ENCODE results near the gene GRAMD4. TPM values are rescaled to one million over a fixed set of nuclear protein-coding genes. Genes with fewer than 3 reads are reported as not detected.

Gene GRAMD4
- total RNA-seq, 1 donor = 11.7 TPM

- no peak overlapping the region for H3K4me3 ChIP-seq (ENCODE audit: low read depth, low read length)
- DNase-seq (ENCODE audit: low read depth) = no peak
- TF ChIP-seq, protein P1, sequence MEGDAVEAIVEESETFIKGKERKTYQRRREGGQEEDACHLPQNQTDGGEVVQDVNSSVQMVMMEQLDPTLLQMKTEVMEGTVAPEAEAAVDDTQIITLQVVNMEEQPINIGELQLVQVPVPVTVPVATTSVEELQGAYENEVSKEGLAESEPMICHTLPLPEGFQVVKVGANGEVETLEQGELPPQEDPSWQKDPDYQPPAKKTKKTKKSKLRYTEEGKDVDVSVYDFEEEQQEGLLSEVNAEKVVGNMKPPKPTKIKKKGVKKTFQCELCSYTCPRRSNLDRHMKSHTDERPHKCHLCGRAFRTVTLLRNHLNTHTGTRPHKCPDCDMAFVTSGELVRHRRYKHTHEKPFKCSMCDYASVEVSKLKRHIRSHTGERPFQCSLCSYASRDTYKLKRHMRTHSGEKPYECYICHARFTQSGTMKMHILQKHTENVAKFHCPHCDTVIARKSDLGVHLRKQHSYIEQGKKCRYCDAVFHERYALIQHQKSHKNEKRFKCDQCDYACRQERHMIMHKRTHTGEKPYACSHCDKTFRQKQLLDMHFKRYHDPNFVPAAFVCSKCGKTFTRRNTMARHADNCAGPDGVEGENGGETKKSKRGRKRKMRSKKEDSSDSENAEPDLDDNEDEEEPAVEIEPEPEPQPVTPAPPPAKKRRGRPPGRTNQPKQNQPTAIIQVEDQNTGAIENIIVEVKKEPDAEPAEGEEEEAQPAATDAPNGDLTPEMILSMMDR (IDR thresholded peaks at IDR 0.05; ENCODE audit: insufficient read depth, low read length) = no peak
Observed at GRCh38 chr22:46663436-46664100, 43.4 kb downstream of the GRAMD4 start.

GRCh38 chr22:46664301-46664855 is 44.2 kb downstream of the GRAMD4 start:
- no peak for DNase-seq (ENCODE audit: low read depth)
- H3K4me3 ChIP-seq (ENCODE audit: low read depth, low read length) = no peak overlapping the region
- TF ChIP-seq, protein P1 (IDR thresholded peaks at IDR 0.05; ENCODE audit: insufficient read depth, low read length) = no peak

DNA sequence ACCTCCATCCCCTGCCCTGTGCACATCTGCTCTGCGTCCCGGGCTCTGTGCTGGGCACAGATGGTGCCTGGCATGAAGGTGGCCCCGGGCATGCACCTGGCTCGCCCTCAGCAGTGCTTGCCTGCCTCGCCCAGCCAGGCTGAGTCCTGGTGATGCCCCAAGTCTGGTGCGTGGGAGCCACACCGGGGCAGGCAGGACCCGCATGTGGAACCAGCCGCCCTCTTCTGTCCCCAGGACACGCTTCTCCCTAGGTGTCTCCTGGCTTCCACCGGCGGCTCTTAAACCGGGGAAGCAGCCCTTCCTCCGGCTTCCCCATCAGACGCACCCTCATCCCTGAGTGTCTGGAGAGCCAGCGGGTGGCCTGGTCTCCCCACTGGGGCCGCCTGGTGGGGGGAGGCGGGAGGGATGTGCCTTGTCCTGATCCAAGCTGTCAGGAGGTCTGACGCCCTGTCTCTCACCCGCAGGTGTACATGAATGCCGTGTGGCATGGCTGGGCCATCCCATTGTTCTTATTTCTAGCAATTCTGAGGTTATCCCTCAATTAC is 45.0 kb downstream of the GRAMD4 start:
- no peak overlapping the region for H3K4me3 ChIP-seq (ENCODE audit: low read depth, low read length)
- TF ChIP-seq, protein P1 (IDR thresholded peaks at IDR 0.05; ENCODE audit: insufficient read depth, low read length) = no peak
- DNase-seq (ENCODE audit: low read depth) = no peak

GRCh38 chr22:46665751-46666280 is 45.6 kb downstream of the GRAMD4 start:
- TF ChIP-seq, protein P1 (IDR thresholded peaks at IDR 0.05; ENCODE audit: insufficient read depth, low read length) = no peak
- no peak for DNase-seq (ENCODE audit: low read depth)
- no peak overlapping the region for H3K4me3 ChIP-seq (ENCODE audit: low read depth, low read length)

DNA sequence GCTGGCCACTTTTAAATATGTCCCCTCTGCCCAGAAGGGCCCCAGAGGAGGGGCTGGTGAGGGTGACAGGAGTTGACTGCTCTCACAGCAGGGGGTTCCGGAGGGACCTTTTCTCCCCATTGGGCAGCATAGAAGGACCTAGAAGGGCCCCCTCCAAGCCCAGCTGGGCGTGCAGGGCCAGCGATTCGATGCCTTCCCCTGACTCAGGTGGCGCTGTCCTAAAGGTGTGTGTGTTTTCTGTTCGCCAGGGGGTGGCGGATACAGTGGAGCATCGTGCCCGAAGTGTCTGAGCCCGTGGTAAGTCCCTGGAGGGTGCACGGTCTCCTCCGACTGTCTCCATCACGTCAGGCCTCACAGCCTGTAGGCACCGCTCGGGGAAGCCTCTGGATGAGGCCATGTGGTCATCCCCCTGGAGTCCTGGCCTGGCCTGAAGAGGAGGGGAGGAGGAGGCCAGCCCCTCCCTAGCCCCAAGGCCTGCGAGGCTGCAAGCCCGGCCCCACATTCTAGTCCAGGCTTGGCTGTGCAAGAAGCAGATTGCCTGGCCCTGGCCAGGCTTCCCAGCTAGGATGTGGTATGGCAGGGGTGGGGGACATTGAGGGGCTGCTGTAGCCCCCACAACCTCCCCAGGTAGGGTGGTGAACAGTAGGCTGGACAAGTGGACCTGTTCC is 46.5 kb downstream of the GRAMD4 start:
- DNase-seq (ENCODE audit: low read depth) = no peak
- H3K4me3 ChIP-seq (ENCODE audit: low read depth, low read length) = no peak overlapping the region
- TF ChIP-seq, protein P1 (IDR thresholded peaks at IDR 0.05; ENCODE audit: insufficient read depth, low read length) = no peak

DNA sequence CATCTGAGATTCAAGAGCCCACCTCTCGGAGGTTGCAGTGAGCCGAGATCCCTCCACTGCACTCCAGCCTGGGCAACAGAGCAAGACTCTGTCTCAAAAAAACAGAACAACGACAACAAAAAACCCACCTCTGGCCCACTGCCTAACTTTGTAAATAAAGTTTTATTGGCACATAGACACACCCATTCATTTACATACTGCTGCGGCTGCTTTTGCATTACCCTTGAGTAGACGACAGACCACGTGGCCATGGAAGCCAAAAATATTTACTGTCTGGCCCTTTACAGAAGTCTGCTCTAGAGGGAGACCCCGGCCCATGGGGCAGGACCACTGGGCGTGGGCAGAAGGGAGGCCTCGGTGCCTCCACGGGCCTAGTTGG is 47.0 kb downstream of the GRAMD4 start:
- TF ChIP-seq, protein P1 (IDR thresholded peaks at IDR 0.05; ENCODE audit: insufficient read depth, low read length) = no peak
- no peak overlapping the region for H3K4me3 ChIP-seq (ENCODE audit: low read depth, low read length)
- no peak for DNase-seq (ENCODE audit: low read depth)
